Measurements from ENCODE around the gene FGR.
"Not testable (repeated sequence)": the region's sequence is repeated elsewhere in the genome, so short reads cannot be mapped to it uniquely, and the experiment has no call there.

Gene FGR

GRCh38 chr1:27659497-27660299, 24.7 kb upstream of the FGR start:
- peak; percentile 86 for DNase-seq

GRCh38 chr1:27658951-27659496, 24.0 kb upstream of the FGR start:
- peak; percentile 46 for DNase-seq

- DNase-seq = no peak
These were observed 21.3 kb upstream of the FGR start for GRCh38 chr1:27656157-27656893.

GRCh38 chr1:27655151-27655937, 20.4 kb upstream of the FGR start:
- DNase-seq = no peak

- no peak for DNase-seq
These were observed 17.3 kb upstream of the FGR start for GRCh38 chr1:27652111-27652864.

GRCh38 chr1:27650539-27651175, 15.7 kb upstream of the FGR start:
- no peak for DNase-seq

GRCh38 chr1:27650171-27650538, 15.2 kb upstream of the FGR start:
- no peak for DNase-seq

- DNase-seq = no peak
These were observed 14.3 kb upstream of the FGR start for GRCh38 chr1:27649306-27649635.

GRCh38 chr1:27648602-27649305, 13.8 kb upstream of the FGR start:
- DNase-seq = no peak

GRCh38 chr1:27647328-27647727, 12.3 kb upstream of the FGR start:
- no peak for DNase-seq

GRCh38 chr1:27646676-27647075, 11.7 kb upstream of the FGR start:
- DNase-seq = no peak

GRCh38 chr1:27645071-27645415, 10.1 kb upstream of the FGR start:
- DNase-seq = no peak

- no peak for DNase-seq
These were observed 9.5 kb upstream of the FGR start for GRCh38 chr1:27644369-27645070.

- DNase-seq = peak; percentile 68
These were observed 8.8 kb upstream of the FGR start for GRCh38 chr1:27643600-27644368.

GRCh38 chr1:27640514-27640913, 5.5 kb upstream of the FGR start:
- not testable (repeated sequence) for DNase-seq

- DNase-seq = no peak
These were observed 3.8 kb upstream of the FGR start for GRCh38 chr1:27638805-27639204.

GRCh38 chr1:27638047-27638734, 3.2 kb upstream of the FGR start:
- DNase-seq = no peak

GRCh38 chr1:27635396-27636142, 584 bp upstream of the FGR start:
- no peak for DNase-seq
